Adrenal gland (tissue), 5 donors: ENCODE data around the gene ENDOD1.

Source experiments
- CTCF ChIP-seq, 6 experiments: fragments of 450-650 bp in 4 of 6; fragments of 200-600 bp in 2 of 6; sonication (generic) in 1 of 6; IDR thresholded peaks; 1 replicate in 5 of 6; 2 replicates in 1 of 6; pipeline versions ENCODE4 v1.5.1 to v1.8.0; 2016 to 2021; ENCODE audit warnings: antibody characterized with exemption in 6 of 6, mild to moderate bottlenecking in 2 of 6, moderate library complexity in 1 of 6
- POLR2A ChIP-seq, 2 donors: fragments of 450-650 bp; IDR thresholded peaks; one replicate each; pipeline ENCODE4 v1.6.1; 2017; ENCODE audit warnings: antibody characterized with exemption in 2 of 2, mild to moderate bottlenecking in 2 of 2, moderate library complexity in 1 of 2
- donor health status: DM: no; HTN: no; CAD: no.

- TF ChIP-seq CTCF (IDR thresholded peaks at IDR 0.05) (no peak), POLR2A (IDR thresholded peaks at IDR 0.05) (no peak)
Measured at GRCh38 chr11:95155385-95155784, 65.7 kb downstream of the ENDOD1 start.
